H1 (cell line): ENCODE measurements around the gene CEMIP2. TPM values are rescaled to one million over a fixed set of nuclear protein-coding genes. Genes with fewer than 3 reads are reported as not detected.
A peak's percentile ranks its signal among the peaks of the same experiment; 100 is the strongest.

Experiments
- CTCF ChIA-PET: fragments of 300-600 bp; sonication (Branson Sonifier 250); formaldehyde crosslinking; loops from one replicate; lab custom pipeline; 2021; ENCODE audit not compliant: partially characterized antibody; lab: Charles Lee
- POLR2A ChIA-PET: fragments of 300-600 bp; sonication (Branson Sonifier 250); formaldehyde crosslinking; loops from one replicate; lab custom pipeline; 2021; ENCODE audit warnings: inconsistent platforms; ENCODE audit not compliant: partially characterized antibody; lab: Charles Lee
- DNase-seq, 2 experiments: peaks; one replicate each; pipeline versions ENCODE4 v3.0.0 to v3.0.0-alpha.2; 2010 to 2022; ENCODE audit warnings: low spot score in 2 of 2, low read depth in 1 of 2, mixed read lengths in 1 of 2
- FAIRE-seq: peaks from 2 replicates; lab custom pipeline; 2011; peaks lifted over from hg19 to GRCh38; lab: Jason Lieb, UNC
- H2AFZ ChIP-seq: 2 replicates; pipeline ENCODE4 v1.8.1; 2012; ENCODE audit warnings: low read length, inconsistent platforms
- H2AK5ac ChIP-seq: 2 replicates; pipeline ENCODE4 v1.6.1; 2013; ENCODE audit warnings: low read depth, low read length
- H2BK120ac ChIP-seq: replicated peaks from 2 replicates; pipeline ENCODE3; 2013; ENCODE audit warnings: low read depth, low read length, inconsistent platforms
- H2BK12ac ChIP-seq: 2 replicates; pipeline ENCODE4 v1.6.1; 2013; ENCODE audit warnings: low read depth, low read length
- H2BK15ac ChIP-seq: 2 replicates; pipeline ENCODE4 v1.6.1; 2013; ENCODE audit warnings: low read length
- H2BK20ac ChIP-seq: 2 replicates; pipeline ENCODE4 v1.6.1; 2013; ENCODE audit warnings: low read length
- H2BK5ac ChIP-seq: 2 replicates; pipeline ENCODE4 v1.6.1; 2013; ENCODE audit warnings: low read depth, low read length
- H3K14ac ChIP-seq: 2 replicates; pipeline ENCODE4 v1.6.1; 2013; ENCODE audit warnings: inconsistent platforms; ENCODE audit not compliant: insufficient read length
- H3K18ac ChIP-seq: 2 replicates; pipeline ENCODE4 v1.6.1; 2013; ENCODE audit warnings: low read length; ENCODE audit errors: extremely low read depth
- H3K23ac ChIP-seq: 2 replicates; pipeline ENCODE4 v1.6.1; 2013; ENCODE audit warnings: inconsistent platforms; ENCODE audit not compliant: insufficient read length
- H3K23me2 ChIP-seq: 2 replicates; pipeline ENCODE4 v1.6.1; 2013; ENCODE audit warnings: low read depth, low read length
- H3K27ac ChIP-seq: 2 replicates; pipeline ENCODE4 v1.6.1; 2011; ENCODE audit warnings: low read depth, low read length, inconsistent platforms
- H3K27me3 ChIP-seq, 4 experiments: replicated peaks in 1 of 4; 1 replicate in 1 of 4; 2 replicates in 3 of 4; pipeline versions ENCODE4 v1.6.1 to v1.8.1; 2011 to 2013; ENCODE audit warnings: low read length in 3 of 4, mild to moderate bottlenecking in 3 of 4, inconsistent platforms in 2 of 4, mixed read lengths in 2 of 4, moderate library complexity in 1 of 4; ENCODE audit not compliant: control insufficient read depth in 3 of 4, insufficient read depth in 3 of 4; ENCODE audit errors: extremely low read depth in 1 of 4
- H3K36me3 ChIP-seq, 4 experiments: 2 replicates each; pipeline versions ENCODE4 v1.6.1 to v1.8.1; 2011 to 2013; ENCODE audit warnings: mild to moderate bottlenecking in 4 of 4, low read length in 3 of 4, moderate library complexity in 2 of 4, control low read depth in 1 of 4, inconsistent platforms in 1 of 4; ENCODE audit not compliant: insufficient read depth in 4 of 4, control insufficient read depth in 2 of 4
- H3K4ac ChIP-seq: replicated peaks from 2 replicates; pipeline ENCODE3; 2013; ENCODE audit warnings: low read length, low read depth, mixed read lengths, inconsistent platforms; ENCODE audit not compliant: insufficient read length
- H3K4me1 ChIP-seq, 4 experiments: replicated peaks in 1 of 4; 1 replicate in 1 of 4; 2 replicates in 3 of 4; pipeline versions ENCODE4 v1.6.1 to v1.8.1; 2011 to 2013; ENCODE audit warnings: low read length in 3 of 4, inconsistent platforms in 2 of 4, mixed read lengths in 1 of 4; ENCODE audit not compliant: insufficient read depth in 4 of 4, control insufficient read depth in 3 of 4
- H3K4me2 ChIP-seq, 2 experiments: 2 replicates each; pipeline versions ENCODE4 v1.6.1 to v1.8.1; 2011 to 2013; ENCODE audit warnings: low read depth in 2 of 2, low read length in 2 of 2, control low read depth in 1 of 2, inconsistent platforms in 1 of 2, mild to moderate bottlenecking in 1 of 2; ENCODE audit not compliant: insufficient read depth in 1 of 2
- H3K4me3 ChIP-seq, 4 experiments: fragments of 200-600, 300-600 bp in 1 of 4; sonication (generic), shearing (Covaris generic), sonication (Bioruptor Twin) in 1 of 4; 2 replicates each; pipeline versions ENCODE4 v1.5.1 to v1.8.1; 2011 to 2016; ENCODE audit warnings: low read length in 4 of 4, low read depth in 3 of 4, control low read depth in 2 of 4, inconsistent platforms in 2 of 4, mild to moderate bottlenecking in 2 of 4, mixed read lengths in 1 of 4, moderate library complexity in 1 of 4; ENCODE audit not compliant: insufficient read depth in 2 of 4; ENCODE audit errors: extremely low read depth in 1 of 4
- H3K56ac ChIP-seq: replicated peaks from 2 replicates; pipeline ENCODE3; 2013; ENCODE audit warnings: low read depth, mild to moderate bottlenecking, mixed read lengths, low read length, inconsistent platforms; ENCODE audit not compliant: insufficient read length
- H3K79me1 ChIP-seq: 2 replicates; pipeline ENCODE4 v1.6.1; 2013; ENCODE audit warnings: low read depth, low read length, control low read depth
- H3K79me2 ChIP-seq, 2 experiments: 2 replicates each; pipeline versions ENCODE4 v1.6.1 to v1.8.1; 2012 to 2013; ENCODE audit warnings: low read length in 2 of 2, mild to moderate bottlenecking in 2 of 2, inconsistent platforms in 1 of 2; ENCODE audit not compliant: insufficient read depth in 2 of 2, control insufficient read depth in 1 of 2
- H3K9ac ChIP-seq, 4 experiments: replicated peaks in 1 of 4; 1 replicate in 1 of 4; 2 replicates in 3 of 4; pipeline versions ENCODE4 v1.6.1 to v1.8.1; 2011 to 2013; ENCODE audit warnings: low read depth in 3 of 4, low read length in 3 of 4, control low read depth in 2 of 4, mild to moderate bottlenecking in 2 of 4, moderate library complexity in 2 of 4, inconsistent platforms in 1 of 4; ENCODE audit errors: extremely low read depth in 1 of 4
- H3K9me3 ChIP-seq, 2 experiments: 2 replicates each; pipeline versions ENCODE4 v1.6.1 to v1.8.1; 2012 to 2013; ENCODE audit warnings: mild to moderate bottlenecking in 2 of 2, moderate library complexity in 2 of 2, control low read depth in 1 of 2, inconsistent platforms in 1 of 2, low read depth in 1 of 2, low read length in 1 of 2, mixed read lengths in 1 of 2; ENCODE audit not compliant: insufficient read depth in 2 of 2
- H4K20me1 ChIP-seq, 2 experiments: replicated peaks in 1 of 2; 2 replicates each; pipeline versions ENCODE3 to v1.8.1; 2011 to 2013; ENCODE audit warnings: inconsistent platforms in 2 of 2, low read length in 2 of 2, mild to moderate bottlenecking in 1 of 2; ENCODE audit not compliant: insufficient read depth in 2 of 2, control insufficient read depth in 1 of 2
- H4K5ac ChIP-seq: 2 replicates; pipeline ENCODE4 v1.6.1; 2013; ENCODE audit warnings: low read length, low read depth, mixed read lengths, inconsistent platforms; ENCODE audit not compliant: insufficient read length
- H4K8ac ChIP-seq: 2 replicates; pipeline ENCODE4 v1.8.0; 2013; ENCODE audit warnings: mild to moderate bottlenecking, moderate library complexity, low read length, inconsistent platforms; ENCODE audit not compliant: insufficient read depth; ENCODE audit errors: extremely low read depth
- H4K91ac ChIP-seq: replicated peaks from 2 replicates; pipeline ENCODE3; 2013; ENCODE audit warnings: low read length, mixed read lengths, inconsistent platforms; ENCODE audit not compliant: insufficient read length
- BRCA1 ChIP-seq: IDR thresholded peaks from 2 replicates; pipeline ENCODE4 v1.6.1; 2012; ENCODE audit warnings: low read depth, low read length, improper control_type of control experiment
- CBX8 ChIP-seq: fragments of 300-800, 300-1000 bp; sonication (generic); IDR thresholded peaks from 2 replicates; pipeline ENCODE4 v1.7.1; 2016; ENCODE audit warnings: low read depth, low read length, borderline replicate concordance
- GABPA ChIP-seq: IDR thresholded peaks from 2 replicates; pipeline ENCODE4 v1.6.1; 2011; ENCODE audit warnings: mild to moderate bottlenecking, low read length, moderate library complexity, borderline replicate concordance; ENCODE audit not compliant: insufficient read depth
- JUN ChIP-seq: IDR thresholded peaks from 2 replicates; pipeline ENCODE4 v1.6.1; 2011; ENCODE audit warnings: low read depth, mild to moderate bottlenecking, improper control_type of control experiment, low read length
- RXRA ChIP-seq: IDR thresholded peaks from 2 replicates; pipeline ENCODE4 v1.6.1; 2011; ENCODE audit warnings: low read depth, mild to moderate bottlenecking, low read length, moderate library complexity; ENCODE audit not compliant: insufficient read depth
- SP2 ChIP-seq: IDR thresholded peaks from 2 replicates; pipeline ENCODE4 v1.6.1; 2012; ENCODE audit warnings: mild to moderate bottlenecking, low read length, inconsistent platforms
- SP4 ChIP-seq: IDR thresholded peaks from 2 replicates; pipeline ENCODE4 v1.6.1; 2012; ENCODE audit warnings: low read length, inconsistent platforms
- TAF1 ChIP-seq: IDR thresholded peaks from 2 replicates; pipeline ENCODE4 v1.6.1; 2011; ENCODE audit warnings: mild to moderate bottlenecking, low read depth, low read length
- WGBS, 2 experiments: shearing (Covaris generic) in 1 of 2; methylation state at CpG; one replicate each; pipeline versions ENCODE4 v1.1.6 to v1.1.7; 2013 to 2015; ENCODE audit warnings: low lambda C conversion rate in 2 of 2, mixed read lengths in 2 of 2, inconsistent platforms in 1 of 2, low coverage in 1 of 2, missing lambda C conversion rate in 1 of 2; ENCODE audit not compliant: insufficient replicate concordance in 2 of 2, insufficient coverage in 1 of 2, insufficient read length in 1 of 2; ENCODE audit errors: extremely low coverage in 1 of 2, missing lambda C conversion rate in 1 of 2; 5-methylcytosine and 5-hydroxymethylcytosine counted together
- polyA plus RNA-seq, 7 experiments: library from polyadenylated mRNA; depleted of rRNA in 3 of 7; stranded (reverse) in 5 of 7; unstranded in 2 of 7; fragments of >200 nt in 5 of 7; fragments of 200-250 nt in 2 of 7; gene quantifications; 1 replicate in 5 of 7; 2 replicates in 1 of 7; 4 replicates in 1 of 7; pipeline versions ENCODE4 v1.2.1 to v1.2.3, GENCODE V29; 2011 to 2013; ENCODE audit warnings: missing spikeins in 2 of 7, mixed read lengths in 2 of 7
- total RNA-seq: library from RNA; stranded (reverse); fragmentation: NEBNext Ultra II Directional; extraction: Animal tissue kit (Norgen Biotek cat#: 25700); gene quantifications from 2 replicates; pipeline ENCODE4 v1.2.1, GENCODE V29; 2021

CEMIP2 gene
- total and polyA plus RNA-seq, 2 of the 8 experiments (the other 6 are each of a cell fraction or from before 2014, with no cell fraction given), result 25.2 to 52.1 TPM

- peaks cover 0 to 2% of the 10 kb centered on the region in 2 experiments for H4K20me1 ChIP-seq
- no peak overlapping the region for H2BK120ac ChIP-seq
- no peak overlapping the region for H3K9ac ChIP-seq
- no peak overlapping the region for H2AK5ac ChIP-seq
- H2BK20ac ChIP-seq, result no peak overlapping the region
- H3K9me3 ChIP-seq, result no peaks in the 10 kb centered on the region
- no peak for TF ChIP-seq RXRA
- TF ChIP-seq GABPA, result no peak
- no peak for TF ChIP-seq CBX8
- no peak for TF ChIP-seq SP2
- no peak for TF ChIP-seq TAF1
- TF ChIP-seq SP4, result no peak
- TF ChIP-seq JUN, result no peak
- no peak for TF ChIP-seq BRCA1
- no peak overlapping the region for H2BK15ac ChIP-seq
- 82% methylated on average over 2 of the region's 2 CpGs; no CpG with 5 or more reads in 1 of the 2 experiments for WGBS, 2 experiments
- no peak overlapping the region for H3K4ac ChIP-seq
- no peak overlapping the region for H2AFZ ChIP-seq
- ChIA-PET CTCF (interaction anchor here (0.8 to 5.2 kb wide), 11 partner anchors 10 to 329 kb away, joined by 3 to 22 read pairs (median 4); no protein-coding TSS in a partner anchor), POLR2A (interaction anchor here (3.4 kb wide), 1 partner anchor 83 kb away, joined by 14 read pairs; the partner anchor contains the start of gene CEMIP2)
- H3K79me2 ChIP-seq, result no peaks in the 10 kb centered on the region
- no peak overlapping the region for H3K4me2 ChIP-seq
- H3K4me3 ChIP-seq, result 0 out of 8 replicates have a peak overlapping the region, but pooled peaks of 1 of the 4 experiments have one; percentile 0
- H3K4me1 ChIP-seq, result peaks cover 0 to 8% (median 5%) of the 10 kb centered on the region in 4 experiments; a peak in 5 of 7 replicates
- no peaks in the 10 kb centered on the region for H3K23me2 ChIP-seq
- H3K79me1 ChIP-seq, result peaks cover 4% of the 10 kb centered on the region; the same call in 1 of the 2 replicates
- H3K23ac ChIP-seq, result no peak overlapping the region
- no peak overlapping the region for H3K56ac ChIP-seq
- no peak overlapping the region for H4K91ac ChIP-seq
- no peak overlapping the region for H4K8ac ChIP-seq
- DNase-seq (no peak), FAIRE-seq (no peak)
- H2BK5ac ChIP-seq, result no peak overlapping the region
- H3K36me3 ChIP-seq, result peaks cover 2 to 30% (median 11%) of the 10 kb centered on the region in 4 experiments; a peak in 6 of 8 replicates
- no peak overlapping the region for H3K27ac ChIP-seq
- H3K14ac ChIP-seq, result no peak overlapping the region
- no peak overlapping the region for H3K18ac ChIP-seq
- H2BK12ac ChIP-seq, result no peak overlapping the region
- no peak overlapping the region for H4K5ac ChIP-seq
- H3K27me3 ChIP-seq, result no peaks in the 10 kb centered on the region
Measured at GRCh38 chr9:71684566-71684965, 83.7 kb downstream of the CEMIP2 start.
